ENCODE measurements around the gene INTS6. TPM values are rescaled to one million over a fixed set of nuclear protein-coding genes. Genes with fewer than 3 reads are reported as not detected.

INTS6 gene
- total RNA-seq, 1 donor from 2014 or later, result 48.8 TPM

DNA sequence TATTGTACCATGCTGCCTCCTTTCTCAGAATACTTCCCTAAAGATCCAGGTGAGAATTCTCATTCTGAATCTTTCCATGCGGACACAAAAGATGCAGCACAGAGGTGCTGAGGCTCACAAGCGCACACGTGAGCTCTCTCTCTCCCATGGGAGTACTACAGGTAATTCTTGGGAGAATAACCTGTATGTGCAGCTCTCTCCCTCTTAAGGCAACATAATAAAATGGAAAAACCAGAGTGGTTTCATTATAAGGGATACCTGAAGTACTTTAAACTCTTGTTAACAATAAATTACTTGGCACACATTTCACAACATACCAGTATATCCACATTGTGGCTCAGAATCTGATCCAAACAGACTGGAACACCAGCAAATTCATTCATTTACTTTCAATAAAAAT is 40.4 kb downstream of the INTS6 start:
- no peaks in the 10 kb centered on the region for H3K4me1 Mint-ChIP-seq (ENCODE audit: low read depth)
- TF ChIP-seq, protein P1, sequence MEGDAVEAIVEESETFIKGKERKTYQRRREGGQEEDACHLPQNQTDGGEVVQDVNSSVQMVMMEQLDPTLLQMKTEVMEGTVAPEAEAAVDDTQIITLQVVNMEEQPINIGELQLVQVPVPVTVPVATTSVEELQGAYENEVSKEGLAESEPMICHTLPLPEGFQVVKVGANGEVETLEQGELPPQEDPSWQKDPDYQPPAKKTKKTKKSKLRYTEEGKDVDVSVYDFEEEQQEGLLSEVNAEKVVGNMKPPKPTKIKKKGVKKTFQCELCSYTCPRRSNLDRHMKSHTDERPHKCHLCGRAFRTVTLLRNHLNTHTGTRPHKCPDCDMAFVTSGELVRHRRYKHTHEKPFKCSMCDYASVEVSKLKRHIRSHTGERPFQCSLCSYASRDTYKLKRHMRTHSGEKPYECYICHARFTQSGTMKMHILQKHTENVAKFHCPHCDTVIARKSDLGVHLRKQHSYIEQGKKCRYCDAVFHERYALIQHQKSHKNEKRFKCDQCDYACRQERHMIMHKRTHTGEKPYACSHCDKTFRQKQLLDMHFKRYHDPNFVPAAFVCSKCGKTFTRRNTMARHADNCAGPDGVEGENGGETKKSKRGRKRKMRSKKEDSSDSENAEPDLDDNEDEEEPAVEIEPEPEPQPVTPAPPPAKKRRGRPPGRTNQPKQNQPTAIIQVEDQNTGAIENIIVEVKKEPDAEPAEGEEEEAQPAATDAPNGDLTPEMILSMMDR (IDR thresholded peaks at IDR 0.05; ENCODE audit: unreplicated experiment), result no peak
- no peak overlapping the region for H3K27ac Mint-ChIP-seq
- H3K36me3 Mint-ChIP-seq (ENCODE audit: insufficient read depth), result peaks cover 26% of the 10 kb centered on the region
- peaks cover 13% of the 10 kb centered on the region for H3K9me3 Mint-ChIP-seq (ENCODE audit: low read depth)
- no peaks in the 10 kb centered on the region for H3K27me3 Mint-ChIP-seq
- no peak overlapping the region for H3K4me3 Mint-ChIP-seq (ENCODE audit: low read depth)
- no peak for DNase-seq (ENCODE audit: low spot score, unreplicated experiment)

GRCh38 chr13:51405176-51405575 is 47.7 kb downstream of the INTS6 start:
- H3K4me3 Mint-ChIP-seq (ENCODE audit: low read depth), result no peak overlapping the region
- no peak for DNase-seq (ENCODE audit: low spot score, unreplicated experiment)
- TF ChIP-seq, protein P1 (IDR thresholded peaks at IDR 0.05; ENCODE audit: unreplicated experiment), result no peak
- no peaks in the 10 kb centered on the region for H3K4me1 Mint-ChIP-seq (ENCODE audit: low read depth)
- peaks cover 14% of the 10 kb centered on the region for H3K36me3 Mint-ChIP-seq (ENCODE audit: insufficient read depth)
- H3K27ac Mint-ChIP-seq, result no peak overlapping the region
- no peaks in the 10 kb centered on the region for H3K27me3 Mint-ChIP-seq
- no peaks in the 10 kb centered on the region for H3K9me3 Mint-ChIP-seq (ENCODE audit: low read depth)

DNA sequence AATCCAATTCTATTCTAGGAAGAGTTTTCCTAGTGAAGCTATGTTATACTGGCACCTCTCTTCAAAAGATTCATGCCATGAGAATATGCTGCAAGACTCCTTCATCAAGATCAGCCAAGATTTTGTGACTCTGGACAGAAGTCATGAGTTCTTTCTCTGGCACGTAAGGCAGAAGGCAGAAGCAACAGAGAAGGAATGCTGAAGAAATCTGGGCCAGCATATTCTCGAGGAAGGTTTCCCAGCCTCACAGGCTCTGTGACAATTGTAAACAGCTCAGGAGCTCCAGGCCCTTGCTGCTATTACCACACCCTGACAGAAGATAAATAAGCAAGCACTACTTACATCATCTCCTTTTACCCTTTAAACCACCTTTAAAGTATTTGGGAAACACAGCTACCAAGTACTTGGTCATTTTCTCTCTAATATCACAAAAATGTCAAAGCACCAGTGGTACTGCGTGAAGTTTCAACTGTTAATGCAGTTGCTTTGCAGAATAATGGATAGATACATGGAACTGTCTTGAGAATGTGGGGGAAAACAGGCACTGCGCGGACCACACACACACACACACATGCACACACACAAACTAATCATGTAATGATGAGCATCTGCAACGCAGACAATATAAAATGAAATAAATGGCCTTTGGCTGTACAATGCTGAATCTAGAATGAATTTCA is 55.4 kb downstream of the INTS6 start:
- Mint-ChIP-seq H3K4me1 (ENCODE audit: low read depth) (peaks cover 19% of the 10 kb centered on the region), H3K4me3 (ENCODE audit: low read depth) (no peak overlapping the region), H3K36me3 (ENCODE audit: insufficient read depth) (peaks cover 6% of the 10 kb centered on the region), H3K27me3 (no peaks in the 10 kb centered on the region), H3K27ac (peak overlapping the region; percentile 84), H3K9me3 (ENCODE audit: low read depth) (peaks cover 5% of the 10 kb centered on the region)
- TF ChIP-seq, protein P1 (IDR thresholded peaks at IDR 0.05; ENCODE audit: unreplicated experiment), result no peak
- no peak for DNase-seq (ENCODE audit: low spot score, unreplicated experiment)

GRCh38 chr13:51396352-51396751 is 56.5 kb downstream of the INTS6 start:
- peaks cover 19% of the 10 kb centered on the region for H3K4me1 Mint-ChIP-seq (ENCODE audit: low read depth)
- no peak overlapping the region for H3K27ac Mint-ChIP-seq
- no peak overlapping the region for H3K4me3 Mint-ChIP-seq (ENCODE audit: low read depth)
- TF ChIP-seq, protein P1 (IDR thresholded peaks at IDR 0.05; ENCODE audit: unreplicated experiment), result no peak
- DNase-seq (ENCODE audit: low spot score, unreplicated experiment), result no peak
- peaks cover 5% of the 10 kb centered on the region for H3K9me3 Mint-ChIP-seq (ENCODE audit: low read depth)
- no peaks in the 10 kb centered on the region for H3K27me3 Mint-ChIP-seq
- peaks cover 6% of the 10 kb centered on the region for H3K36me3 Mint-ChIP-seq (ENCODE audit: insufficient read depth)

DNA sequence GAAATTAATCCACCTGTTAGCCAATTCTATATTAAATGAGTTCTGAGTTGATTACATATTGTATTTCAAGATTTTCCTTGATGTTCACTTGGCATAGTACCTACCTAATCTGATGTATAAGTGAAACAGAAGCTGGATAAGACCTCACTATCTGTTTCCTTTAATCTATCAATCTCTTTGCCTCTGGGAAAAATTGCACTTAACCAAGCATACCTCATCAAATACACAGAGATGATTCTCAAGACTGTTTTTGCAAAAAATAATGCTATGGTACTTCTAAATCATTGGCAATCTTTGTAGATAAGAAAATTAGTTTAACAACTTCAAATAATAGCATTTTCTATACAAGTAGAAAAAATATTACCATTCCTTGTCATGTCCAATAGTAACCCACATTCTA is 58.1 kb downstream of the INTS6 start:
- TF ChIP-seq, protein P1 (IDR thresholded peaks at IDR 0.05; ENCODE audit: unreplicated experiment), result no peak
- Mint-ChIP-seq H3K27ac (no peak overlapping the region), H3K27me3 (no peaks in the 10 kb centered on the region), H3K4me1 (ENCODE audit: low read depth) (peaks cover 17% of the 10 kb centered on the region), H3K4me3 (ENCODE audit: low read depth) (no peak overlapping the region), H3K36me3 (ENCODE audit: insufficient read depth) (peaks cover 3% of the 10 kb centered on the region), H3K9me3 (ENCODE audit: low read depth) (peaks cover 4% of the 10 kb centered on the region)
- DNase-seq (ENCODE audit: low spot score, unreplicated experiment), result no peak
